Peyer's patch (tissue), 4 donors: ENCODE measurements around the gene ANO9. TPM values are rescaled to one million over a fixed set of nuclear protein-coding genes. Genes with fewer than 3 reads are reported as not detected.

Source experiments
- DNase-seq, 3 donors: peaks; one replicate each; pipeline ENCODE4 v3.0.0-alpha.2; 2017 to 2019
- H3K27ac ChIP-seq, 4 donors: fragments of 200-600 bp; sonication (generic); one replicate each; pipeline ENCODE4 v1.5.1; 2016 to 2019
- H3K27me3 ChIP-seq, 2 donors: fragments of 200-600 bp; sonication (generic); one replicate each; pipeline ENCODE4 v1.5.1; 2019
- H3K36me3 ChIP-seq, 3 donors: fragments of 200-600 bp; sonication (generic); one replicate each; pipeline ENCODE4 v1.5.1; 2016 to 2019
- H3K4me1 ChIP-seq, 4 donors: fragments of 200-600 bp; sonication (generic); one replicate each; pipeline ENCODE4 v1.5.1; 2016 to 2019
- H3K4me3 ChIP-seq, 4 donors: fragments of 200-600 bp; sonication (generic); 1 replicate in 3 of 4; 2 replicates in 1 of 4; pipeline ENCODE4 v1.5.1; 2016 to 2019; ENCODE audit warnings: mild to moderate bottlenecking in 1 of 4
- H3K9me3 ChIP-seq, 4 donors: fragments of 200-600 bp; sonication (generic); one replicate each; pipeline ENCODE4 v1.5.1; 2016 to 2019; ENCODE audit warnings: mild to moderate bottlenecking in 1 of 4
- CTCF ChIP-seq, 6 experiments: fragments of 450-650 bp in 4 of 6; fragments of 200-600 bp in 2 of 6; sonication (generic) in 1 of 6; IDR thresholded peaks; one replicate each; pipeline ENCODE4 v1.5.1; 2017 to 2019; ENCODE audit warnings: antibody characterized with exemption in 6 of 6, mild to moderate bottlenecking in 3 of 6, moderate library complexity in 1 of 6
- POLR2A ChIP-seq, 2 donors: fragments of 450-650 bp; IDR thresholded peaks; one replicate each; pipeline ENCODE4 v1.5.1; 2017; ENCODE audit warnings: antibody characterized with exemption in 2 of 2, mild to moderate bottlenecking in 2 of 2, moderate library complexity in 2 of 2
- total RNA-seq, 4 donors: library from RNA; depleted of rRNA; stranded (reverse); fragments of >200 nt; gene quantifications; one replicate each; pipeline ENCODE4 v1.1.0, GENCODE V29; 2016

ANO9 gene
- total RNA-seq, 4 donors from 2014 or later, result 161 to 474 (median 254) TPM

DNA sequence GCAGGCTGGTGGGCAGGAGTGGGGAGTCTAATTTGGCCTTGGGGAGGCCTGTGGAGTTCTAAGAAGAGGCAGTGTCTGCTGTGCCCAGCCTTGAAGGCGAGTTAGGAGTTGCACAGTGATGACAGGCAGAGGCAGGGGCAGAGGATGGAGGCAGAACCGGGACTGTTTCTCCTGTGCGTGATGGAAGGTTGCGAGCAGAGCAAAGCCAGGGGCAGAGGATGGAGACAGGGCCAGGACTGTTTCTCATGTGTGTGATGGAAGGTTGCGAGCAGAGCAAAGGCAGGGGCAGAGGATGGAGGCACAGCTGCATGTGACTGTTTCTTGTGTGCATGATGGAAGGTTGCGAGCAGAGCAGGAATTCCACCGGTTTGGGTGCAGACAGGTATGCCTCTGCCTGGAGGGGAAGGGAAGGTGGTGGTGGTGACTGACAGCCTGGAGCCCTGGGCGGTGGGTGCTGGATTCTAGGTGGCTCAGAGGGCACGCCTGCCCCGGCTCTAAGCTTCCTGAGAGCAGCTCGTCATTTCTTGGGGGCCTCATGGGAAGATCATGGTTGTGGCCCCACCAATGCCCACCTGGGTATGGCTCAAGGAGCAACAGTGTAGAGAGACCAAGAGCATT is 63.8 kb downstream of the ANO9 start:
- no peak for TF ChIP-seq CTCF (IDR thresholded peaks at IDR 0.05)
- no peak for TF ChIP-seq POLR2A (IDR thresholded peaks at IDR 0.05)
- no peak overlapping the region for H3K4me3 ChIP-seq
- H3K27me3 ChIP-seq, result no peaks in the 10 kb centered on the region

DNA sequence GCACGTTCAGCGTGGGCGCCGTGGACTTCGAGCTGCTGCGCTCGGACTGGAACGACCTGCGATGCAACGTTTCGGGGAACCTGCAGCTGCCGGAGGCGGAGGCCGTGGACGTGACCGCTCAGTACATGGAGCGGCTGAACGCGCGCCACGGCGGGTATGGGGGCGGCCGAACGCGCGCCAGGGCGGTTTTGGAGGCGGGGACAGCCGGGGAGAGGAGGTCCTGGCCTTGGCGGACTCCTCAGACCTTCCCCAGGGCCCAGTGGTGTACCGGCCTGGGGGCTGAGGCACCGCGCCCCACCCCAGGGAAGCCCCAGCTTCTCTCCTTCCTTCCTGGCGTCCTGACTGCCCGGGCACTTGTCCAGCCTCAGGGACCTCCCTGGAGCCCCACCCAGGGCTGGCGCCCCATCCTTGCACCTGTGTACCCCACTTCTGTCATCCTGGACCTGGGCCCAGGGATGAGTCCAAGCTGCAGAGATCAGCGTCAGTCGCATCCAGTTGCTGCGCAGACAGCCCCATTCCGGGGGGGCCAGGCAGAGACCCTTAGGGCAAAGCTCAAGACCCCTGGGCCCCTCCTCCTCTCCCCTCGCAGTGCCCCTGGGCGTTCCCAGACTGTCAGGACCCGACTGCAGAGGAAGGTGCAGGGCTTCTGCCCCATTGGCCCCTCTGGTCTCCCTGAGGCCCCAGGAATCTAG is 64.5 kb downstream of the ANO9 start:
- no peaks in the 10 kb centered on the region for H3K36me3 ChIP-seq
- no peak for DNase-seq
- no peaks in the 10 kb centered on the region for H3K4me1 ChIP-seq
- TF ChIP-seq CTCF (IDR thresholded peaks at IDR 0.05), result no peak
- TF ChIP-seq POLR2A (IDR thresholded peaks at IDR 0.05), result no peak
- H3K27ac ChIP-seq, result no peak overlapping the region
- H3K27me3 ChIP-seq, result no peaks in the 10 kb centered on the region
- H3K9me3 ChIP-seq, result no peaks in the 10 kb centered on the region
- H3K4me3 ChIP-seq, result no peak overlapping the region

More for the DNA sequence above, 63.8 kb downstream of the ANO9 start:
- no peak for DNase-seq
- Histone ChIP-seq H3K9me3 (no peaks in the 10 kb centered on the region), H3K36me3 (no peaks in the 10 kb centered on the region), H3K4me1 (no peaks in the 10 kb centered on the region), H3K27ac (no peak overlapping the region)

GRCh38 chr11:376531-377173 is 65.2 kb downstream of the ANO9 start:
- H3K27me3 ChIP-seq, result no peaks in the 10 kb centered on the region
- H3K36me3 ChIP-seq, result no peaks in the 10 kb centered on the region
- H3K9me3 ChIP-seq, result no peaks in the 10 kb centered on the region
- H3K4me1 ChIP-seq, result no peaks in the 10 kb centered on the region
- DNase-seq, result no peak
- H3K27ac ChIP-seq, result no peak overlapping the region
- no peak overlapping the region for H3K4me3 ChIP-seq
- TF ChIP-seq POLR2A (IDR thresholded peaks at IDR 0.05), result no peak
- no peak for TF ChIP-seq CTCF (IDR thresholded peaks at IDR 0.05)

GRCh38 chr11:375065-376025 is 66.5 kb downstream of the ANO9 start:
- DNase-seq, result no peak
- Histone ChIP-seq H3K36me3 (no peaks in the 10 kb centered on the region), H3K4me1 (no peaks in the 10 kb centered on the region), H3K4me3 (no peak overlapping the region), H3K27ac (no peak overlapping the region), H3K27me3 (no peaks in the 10 kb centered on the region), H3K9me3 (no peaks in the 10 kb centered on the region)
- TF ChIP-seq CTCF (IDR thresholded peaks at IDR 0.05) (no peak), POLR2A (IDR thresholded peaks at IDR 0.05) (no peak)
